Gastrocnemius medialis (tissue), 4 donors: ENCODE results near the gene ZFP1. TPM values are rescaled to one million over a fixed set of nuclear protein-coding genes. Genes with fewer than 3 reads are reported as not detected.
A peak's percentile ranks its signal among the peaks of the same experiment; 100 is the strongest.

Experiments
- ATAC-seq, 2 donors: fragments of 150-250 bp; one replicate each; pipeline ENCODE4 v1.9.1; 2016
- DNase-seq, 2 donors: peaks; one replicate each; pipeline ENCODE4 v3.0.0-alpha.2; 2019
- H3K27ac ChIP-seq, 4 donors: fragments of 200-600 bp; sonication (generic); 1 replicate in 1 of 4; 2 replicates in 3 of 4; pipeline ENCODE4 v1.5.1; 2016 to 2018; ENCODE audit warnings: mild to moderate bottlenecking in 2 of 4, moderate library complexity in 1 of 4
- H3K27me3 ChIP-seq, 3 donors: fragments of 200-600 bp; sonication (generic) in 2 of 3; 1 replicate in 1 of 3; 2 replicates in 2 of 3; pipeline versions ENCODE4 v1.5.1 to v1.6.0; 2016 to 2019; ENCODE audit warnings: mild to moderate bottlenecking in 1 of 3, moderate library complexity in 1 of 3
- H3K36me3 ChIP-seq, 2 donors: fragments of 200-600 bp; sonication (generic) in 1 of 2; one replicate each; pipeline ENCODE4 v1.5.1; 2017 to 2018
- H3K4me1 ChIP-seq, 2 donors: fragments of 200-600 bp; sonication (generic) in 1 of 2; one replicate each; pipeline ENCODE4 v1.5.1; 2016 to 2017; ENCODE audit warnings: mild to moderate bottlenecking in 2 of 2
- H3K4me3 ChIP-seq, 4 donors: fragments of 200-600 bp; sonication (generic) in 3 of 4; 1 replicate in 1 of 4; 2 replicates in 3 of 4; pipeline ENCODE4 v1.5.1; 2016 to 2019; ENCODE audit warnings: mild to moderate bottlenecking in 2 of 4
- H3K9me3 ChIP-seq, 3 donors: fragments of 200-600 bp; sonication (generic) in 2 of 3; 1 replicate in 1 of 3; 2 replicates in 2 of 3; pipeline ENCODE4 v1.5.1; 2016 to 2019
- CTCF ChIP-seq, 5 experiments: fragments of 450-650 bp in 3 of 5; fragments of 200-600 bp in 2 of 5; sonication (generic) in 2 of 5; IDR thresholded peaks in 4 of 5; conservative IDR thresholded peaks in 1 of 5; 1 replicate in 4 of 5; 2 replicates in 1 of 5; pipeline ENCODE4 v1.5.1; 2016 to 2019; ENCODE audit warnings: antibody characterized with exemption in 5 of 5, mild to moderate bottlenecking in 3 of 5, moderate library complexity in 3 of 5
- POLR2A ChIP-seq, 2 donors: fragments of 450-650 bp; IDR thresholded peaks; one replicate each; pipeline ENCODE4 v1.6.1; 2017; ENCODE audit warnings: antibody characterized with exemption in 2 of 2, mild to moderate bottlenecking in 2 of 2, moderate library complexity in 2 of 2
- in situ Hi-C, 4 donors: fragments of 200-750 bp; cut with MboI; loops; one replicate each; pipeline versions ENCODE4 v1.15.0 to v1.8.0; 2017; ENCODE audit warnings: low sequenced_read_pairs in 4 of 4
- intact Hi-C: fragments of 100-400 bp; cut with DNase I; formaldehyde crosslinking; loops from one replicate; pipeline ENCODE4 v1.15.1; 2023; ENCODE audit warnings: low total_unique reads
- total RNA-seq, 4 donors: library from RNA; depleted of rRNA; stranded (reverse); fragments of >200 nt; gene quantifications; one replicate each; pipeline versions ENCODE4 v1.1.0 to v1.2.3, GENCODE V29; 2016

ZFP1 gene
- total RNA-seq, 4 donors from 2014 or later = 4.1 to 11.0 (median 6.5) TPM

- Histone ChIP-seq H3K27me3 (no peaks in the 10 kb centered on the region), H3K4me1 (no peaks in the 10 kb centered on the region), H3K27ac (peak overlapping the region in 1 of 4 donors; percentile 67), H3K9me3 (no peaks in the 10 kb centered on the region), H3K4me3 (no peak overlapping the region), H3K36me3 (no peaks in the 10 kb centered on the region)
- DNase-seq (no peak), ATAC-seq (no peak)
- TF ChIP-seq POLR2A (IDR thresholded peaks at IDR 0.05) = no peak
- TF ChIP-seq CTCF (IDR thresholded peaks at IDR 0.05 in 4 of 5, conservative IDR thresholded peaks at IDR 0.05 in 1 of 5) = no peak
- in situ Hi-C loops (loop anchor here in 1 of 4 donors (25.0 kb wide), 1 partner anchor 546 kb away; no protein-coding TSS in a partner anchor), intact Hi-C loops (no loop called here)
Observed at GRCh38 chr16:75216576-75216975, 68.3 kb downstream of the ZFP1 start.

GRCh38 chr16:75217389-75217851 lies 69.1 kb downstream of the ZFP1 start:
- no peak for TF ChIP-seq POLR2A (IDR thresholded peaks at IDR 0.05)
- no peak for TF ChIP-seq CTCF (IDR thresholded peaks at IDR 0.05 in 4 of 5, conservative IDR thresholded peaks at IDR 0.05 in 1 of 5)
- Histone ChIP-seq H3K9me3 (no peaks in the 10 kb centered on the region), H3K36me3 (no peaks in the 10 kb centered on the region), H3K27me3 (no peaks in the 10 kb centered on the region), H3K27ac (peak overlapping the region in 1 of 4 donors; percentile 67), H3K4me3 (no peak overlapping the region), H3K4me1 (no peaks in the 10 kb centered on the region)
- in situ Hi-C loops (loop anchor here in 1 of 4 donors (25.0 kb wide), 1 partner anchor 545 kb away; no protein-coding TSS in a partner anchor), intact Hi-C loops (no loop called here)
- ATAC-seq (peak; percentile 59 to 80), DNase-seq (peak in 1 of 2 donors; percentile 40)

- H3K36me3 ChIP-seq = no peaks in the 10 kb centered on the region
- intact Hi-C loops (no loop called here), in situ Hi-C loops (loop anchor here in 1 of 4 donors (25.0 kb wide), 1 partner anchor 544 kb away; no protein-coding TSS in a partner anchor)
- H3K9me3 ChIP-seq = no peaks in the 10 kb centered on the region
- no peaks in the 10 kb centered on the region for H3K4me1 ChIP-seq
- TF ChIP-seq POLR2A (IDR thresholded peaks at IDR 0.05) (no peak), CTCF (IDR thresholded peaks at IDR 0.05 in 4 of 5, conservative IDR thresholded peaks at IDR 0.05 in 1 of 5) (no peak)
- ATAC-seq (no peak), DNase-seq (no peak)
- no peaks in the 10 kb centered on the region for H3K27me3 ChIP-seq
- H3K27ac ChIP-seq = peak within 1 kb of the TSS in 1 of 4 donors; percentile 67
- no peak within 1 kb of the TSS for H3K4me3 ChIP-seq
Observed at GRCh38 chr16:75218256-75219076, 70.1 kb downstream of the ZFP1 start, which contains the start of gene CTRB1. Gene CTRB1, plus strand, starts transcription at chr16:75218988. Its CDS starts 20 bp downstream, at chr16:75219008.

- H3K9me3 ChIP-seq = no peaks in the 10 kb centered on the region
- ATAC-seq (no peak), DNase-seq (no peak)
- no peak overlapping the region for H3K27ac ChIP-seq
- intact Hi-C loops (no loop called here), in situ Hi-C loops (loop anchor here in 1 of 4 donors (25.0 kb wide), 1 partner anchor 543 kb away; no protein-coding TSS in a partner anchor)
- TF ChIP-seq POLR2A (IDR thresholded peaks at IDR 0.05) = no peak
- no peak for TF ChIP-seq CTCF (IDR thresholded peaks at IDR 0.05 in 4 of 5, conservative IDR thresholded peaks at IDR 0.05 in 1 of 5)
- H3K27me3 ChIP-seq = no peaks in the 10 kb centered on the region
- no peak overlapping the region for H3K4me3 ChIP-seq
- no peaks in the 10 kb centered on the region for H3K36me3 ChIP-seq
- H3K4me1 ChIP-seq = no peaks in the 10 kb centered on the region
Observed at GRCh38 chr16:75219088-75219487, 70.8 kb downstream of the ZFP1 start.
